GM19035 (cell line): ENCODE results near the gene EPHA10.

Source experiments
- ATAC-seq: cut with Tn5 transposase; IDR thresholded peaks from one replicate; pipeline ENCODE4 v1.9.1; 2021; ENCODE audit not compliant: unreplicated experiment

Gene EPHA10

GRCh38 chr1:37677808-37678207 is 87.1 kb downstream of the EPHA10 start:
- no peak for ATAC-seq

- no peak for ATAC-seq
These were observed 87.8 kb downstream of the EPHA10 start for GRCh38 chr1:37677143-37677439.

GRCh38 chr1:37676281-37677142 is 88.4 kb downstream of the EPHA10 start:
- no peak for ATAC-seq

- no peak for ATAC-seq
These were observed 91.0 kb downstream of the EPHA10 start for GRCh38 chr1:37673920-37674319.

GRCh38 chr1:37672136-37672870 is 92.6 kb downstream of the EPHA10 start:
- ATAC-seq: no peak

- ATAC-seq: no peak
These were observed 93.7 kb downstream of the EPHA10 start for GRCh38 chr1:37671261-37671660.

- ATAC-seq: no peak
These were observed 94.8 kb downstream of the EPHA10 start for GRCh38 chr1:37670133-37670532.

- ATAC-seq: no peak
These were observed 97.8 kb downstream of the EPHA10 start for GRCh38 chr1:37667023-37667671.

- ATAC-seq: no peak
These were observed 98.6 kb downstream of the EPHA10 start for GRCh38 chr1:37666241-37666867.
